Tibial nerve (tissue), 4 donors: ENCODE data around the gene BOD1L1. TPM values are rescaled to one million over a fixed set of nuclear protein-coding genes. Genes with fewer than 3 reads are reported as not detected.

Source experiments
- DNase-seq, 2 donors: peaks; one replicate each; pipeline ENCODE4 v3.0.0-alpha.2; 2019; ENCODE audit warnings: low spot score in 2 of 2
- H3K27ac ChIP-seq, 4 donors: fragments of 200-600 bp; sonication (generic) in 3 of 4; one replicate each; pipeline ENCODE4 v1.5.1; 2017 to 2019; ENCODE audit warnings: mild to moderate bottlenecking in 1 of 4
- H3K27me3 ChIP-seq, 2 donors: fragments of 200-600 bp; sonication (generic) in 1 of 2; one replicate each; pipeline versions ENCODE4 v1.5.1 to v1.6.0; 2017 to 2019
- H3K36me3 ChIP-seq, 3 donors: fragments of 200-600 bp; sonication (generic); one replicate each; pipeline ENCODE4 v1.5.1; 2018 to 2019
- H3K4me1 ChIP-seq, 4 donors: fragments of 200-600 bp; sonication (generic) in 3 of 4; one replicate each; pipeline ENCODE4 v1.5.1; 2017 to 2019
- H3K4me3 ChIP-seq, 4 donors: fragments of 200-600 bp; sonication (generic) in 3 of 4; one replicate each; pipeline ENCODE4 v1.5.1; 2017 to 2019; ENCODE audit warnings: mild to moderate bottlenecking in 1 of 4, moderate library complexity in 1 of 4
- H3K9me3 ChIP-seq, 4 donors: fragments of 200-600 bp; sonication (generic) in 3 of 4; one replicate each; pipeline ENCODE4 v1.5.1; 2017 to 2019
- EP300 ChIP-seq, 2 donors: sonication (generic); formaldehyde crosslinking; IDR thresholded peaks; one replicate each; pipeline ENCODE4 v1.6.1; 2017; ENCODE audit warnings: antibody characterized with exemption in 2 of 2, mild to moderate bottlenecking in 1 of 2
- POLR2A ChIP-seq, 2 donors: fragments of 450-650 bp; IDR thresholded peaks; one replicate each; pipeline ENCODE4 v1.6.1; 2017; ENCODE audit warnings: antibody characterized with exemption in 2 of 2, mild to moderate bottlenecking in 2 of 2, moderate library complexity in 2 of 2
- WGBS, 2 donors: methylation state at CpG; one replicate each; pipeline ENCODE4 v1.1.5; 2018; 5-methylcytosine and 5-hydroxymethylcytosine counted together
- total RNA-seq, 4 donors: library from RNA; depleted of rRNA; stranded (reverse); fragments of >200 nt; gene quantifications; one replicate each; pipeline ENCODE4 v1.1.0, GENCODE V29; 2016
- TF ChIP-seq, protein P1 (sequence below), 5 experiments: fragments of 200-600 bp in 3 of 5; fragments of 450-650 bp in 2 of 5; sonication (generic) in 3 of 5; IDR thresholded peaks; one replicate each; pipeline ENCODE4 v1.5.1; 2016 to 2019; ENCODE audit warnings: antibody characterized with exemption in 5 of 5, mild to moderate bottlenecking in 3 of 5, moderate library complexity in 2 of 5

BOD1L1 gene
- total RNA-seq, 4 donors from 2014 or later, result 41.5 to 53.8 (median 47.8) TPM

DNA sequence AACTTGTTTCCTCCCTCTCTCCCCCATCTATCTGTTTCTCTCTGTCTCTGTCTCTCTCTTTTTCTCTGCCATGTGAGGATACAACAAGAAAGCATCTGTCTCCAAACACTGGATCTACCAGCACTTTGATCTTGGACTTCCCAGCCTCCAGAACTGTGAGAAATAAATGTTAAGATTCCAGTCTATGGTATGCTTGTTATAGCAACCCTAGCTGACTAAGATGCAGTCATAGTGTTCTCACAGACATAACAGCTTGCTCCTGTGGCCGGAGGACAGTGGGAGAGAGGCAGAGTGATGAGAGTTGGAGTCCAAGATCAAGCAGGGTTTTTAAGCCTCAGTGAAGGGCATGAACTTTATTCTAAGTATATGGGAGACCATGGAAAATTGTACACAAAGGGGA is 74.4 kb downstream of the BOD1L1 start:
- Histone ChIP-seq H3K36me3 (no peaks in the 10 kb centered on the region), H3K27me3 (peaks cover 0 to 39% of the 10 kb centered on the region in 2 donors), H3K4me3 (no peak overlapping the region), H3K9me3 (peaks cover 0 to 18% (median 0%) of the 10 kb centered on the region in 4 donors), H3K4me1 (peaks cover 0 to 9% (median 3%) of the 10 kb centered on the region in 4 donors), H3K27ac (no peak overlapping the region)
- TF ChIP-seq EP300 (IDR thresholded peaks at IDR 0.05), result no peak
- TF ChIP-seq, protein P1, sequence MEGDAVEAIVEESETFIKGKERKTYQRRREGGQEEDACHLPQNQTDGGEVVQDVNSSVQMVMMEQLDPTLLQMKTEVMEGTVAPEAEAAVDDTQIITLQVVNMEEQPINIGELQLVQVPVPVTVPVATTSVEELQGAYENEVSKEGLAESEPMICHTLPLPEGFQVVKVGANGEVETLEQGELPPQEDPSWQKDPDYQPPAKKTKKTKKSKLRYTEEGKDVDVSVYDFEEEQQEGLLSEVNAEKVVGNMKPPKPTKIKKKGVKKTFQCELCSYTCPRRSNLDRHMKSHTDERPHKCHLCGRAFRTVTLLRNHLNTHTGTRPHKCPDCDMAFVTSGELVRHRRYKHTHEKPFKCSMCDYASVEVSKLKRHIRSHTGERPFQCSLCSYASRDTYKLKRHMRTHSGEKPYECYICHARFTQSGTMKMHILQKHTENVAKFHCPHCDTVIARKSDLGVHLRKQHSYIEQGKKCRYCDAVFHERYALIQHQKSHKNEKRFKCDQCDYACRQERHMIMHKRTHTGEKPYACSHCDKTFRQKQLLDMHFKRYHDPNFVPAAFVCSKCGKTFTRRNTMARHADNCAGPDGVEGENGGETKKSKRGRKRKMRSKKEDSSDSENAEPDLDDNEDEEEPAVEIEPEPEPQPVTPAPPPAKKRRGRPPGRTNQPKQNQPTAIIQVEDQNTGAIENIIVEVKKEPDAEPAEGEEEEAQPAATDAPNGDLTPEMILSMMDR (IDR thresholded peaks at IDR 0.05), result no peak
- no peak for TF ChIP-seq POLR2A (IDR thresholded peaks at IDR 0.05)
- WGBS, 2 donors, result 71 to 77% methylated on average over 1 of the region's 1 CpG
- no peak for DNase-seq

DNA sequence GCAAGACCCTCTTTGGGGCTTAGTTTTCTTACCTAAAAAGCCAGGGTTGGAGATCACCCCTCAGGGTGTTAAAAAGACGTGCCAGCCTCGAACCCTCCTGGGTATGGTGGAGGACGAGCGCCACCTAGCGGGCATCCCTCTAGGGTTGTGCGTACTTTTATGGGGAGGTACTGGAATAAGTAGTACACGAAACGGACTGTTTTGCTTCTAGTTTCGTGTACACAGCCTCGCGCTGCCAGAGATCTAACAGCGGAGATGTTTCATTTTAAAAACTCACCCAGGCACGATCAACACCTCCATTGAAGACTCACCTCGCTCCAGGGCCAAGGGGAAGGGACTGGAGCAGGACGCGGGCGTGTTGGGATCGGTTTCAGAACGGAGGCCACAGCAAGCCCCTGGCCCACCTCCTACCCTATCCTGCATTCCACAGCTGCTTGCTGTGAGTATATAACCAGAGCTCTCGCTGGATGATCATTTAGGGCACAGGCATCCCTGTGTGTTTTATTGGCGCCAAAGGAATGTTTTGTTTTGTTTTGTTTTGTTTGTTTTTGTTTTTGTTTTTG is 78.5 kb downstream of the BOD1L1 start:
- H3K36me3 ChIP-seq, result no peaks in the 10 kb centered on the region
- peak overlapping the region in 2 of 4 donors; percentile 22 to 26 for H3K4me3 ChIP-seq
- 1 to 4% methylated on average over 20 to 21 of the region's 21 CpGs for WGBS, 2 donors
- peaks cover 0 to 41% (median 23%) of the 10 kb centered on the region in 4 donors for H3K4me1 ChIP-seq
- no peak overlapping the region for H3K27ac ChIP-seq
- TF ChIP-seq, protein P1 (IDR thresholded peaks at IDR 0.05), result peak; percentile 69 to 88 (median 81)
- TF ChIP-seq EP300 (IDR thresholded peaks at IDR 0.05), result no peak
- TF ChIP-seq POLR2A (IDR thresholded peaks at IDR 0.05), result no peak
- peaks cover 9 to 72% of the 10 kb centered on the region in 2 donors for H3K27me3 ChIP-seq
- peaks cover 0 to 18% (median 0%) of the 10 kb centered on the region in 4 donors for H3K9me3 ChIP-seq
- peak; percentile 79 to 90 for DNase-seq

DNA sequence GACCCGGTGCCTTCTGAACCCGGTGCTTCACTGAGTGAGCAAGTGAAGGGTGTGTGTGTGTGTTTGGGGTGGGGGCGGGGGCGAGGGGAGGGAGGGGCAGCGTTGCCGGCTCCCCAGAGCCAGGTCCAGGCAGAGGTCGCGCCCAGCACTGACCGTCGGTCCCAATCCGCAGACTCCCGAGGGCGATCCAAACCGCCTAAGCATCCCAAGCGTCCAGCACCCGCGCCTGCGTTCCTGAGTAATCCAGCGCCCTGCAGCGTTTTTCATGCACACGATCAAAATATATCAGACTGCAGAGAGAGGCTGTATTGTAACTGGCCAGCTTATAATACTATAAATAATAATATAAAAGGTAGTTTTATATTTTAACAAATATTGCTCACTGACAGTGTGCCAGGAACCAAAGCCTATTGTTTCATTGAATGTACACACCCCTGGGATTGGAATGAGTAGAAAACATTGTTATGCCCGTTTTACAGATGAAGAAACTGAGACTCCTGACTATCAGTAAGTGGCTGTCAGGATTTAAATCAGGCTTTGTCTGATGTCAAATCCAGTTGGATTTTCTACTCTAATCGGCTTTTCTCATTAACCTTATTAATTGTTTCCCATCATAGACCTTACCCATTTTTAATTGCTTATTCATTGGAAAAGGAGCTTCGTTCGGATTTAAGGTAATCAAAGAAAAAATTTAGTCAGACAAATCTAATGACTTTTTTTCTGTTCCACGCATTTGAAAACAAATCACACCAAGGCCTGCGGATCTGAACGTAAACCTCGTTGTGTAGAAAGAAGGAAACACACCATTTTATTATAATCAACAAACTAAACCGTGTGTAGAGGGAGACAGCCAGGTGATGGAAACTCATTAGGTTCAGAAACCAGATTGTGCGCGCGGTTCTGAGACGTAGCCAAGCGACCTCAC is 79.2 kb downstream of the BOD1L1 start:
- no peak for DNase-seq
- Histone ChIP-seq H3K4me3 (peak overlapping the region in 2 of 4 donors; percentile 36 to 37), H3K4me1 (peaks cover 0 to 48% (median 25%) of the 10 kb centered on the region in 4 donors), H3K27me3 (peaks cover 9 to 79% of the 10 kb centered on the region in 2 donors), H3K36me3 (no peaks in the 10 kb centered on the region), H3K9me3 (peaks cover 0 to 18% (median 0%) of the 10 kb centered on the region in 4 donors), H3K27ac (no peak overlapping the region)
- 10 to 14% methylated on average over 31 to 34 of the region's 35 CpGs for WGBS, 2 donors
- TF ChIP-seq, protein P1 (IDR thresholded peaks at IDR 0.05), result no peak
- TF ChIP-seq EP300 (IDR thresholded peaks at IDR 0.05) (no peak), POLR2A (IDR thresholded peaks at IDR 0.05) (no peak)

DNA sequence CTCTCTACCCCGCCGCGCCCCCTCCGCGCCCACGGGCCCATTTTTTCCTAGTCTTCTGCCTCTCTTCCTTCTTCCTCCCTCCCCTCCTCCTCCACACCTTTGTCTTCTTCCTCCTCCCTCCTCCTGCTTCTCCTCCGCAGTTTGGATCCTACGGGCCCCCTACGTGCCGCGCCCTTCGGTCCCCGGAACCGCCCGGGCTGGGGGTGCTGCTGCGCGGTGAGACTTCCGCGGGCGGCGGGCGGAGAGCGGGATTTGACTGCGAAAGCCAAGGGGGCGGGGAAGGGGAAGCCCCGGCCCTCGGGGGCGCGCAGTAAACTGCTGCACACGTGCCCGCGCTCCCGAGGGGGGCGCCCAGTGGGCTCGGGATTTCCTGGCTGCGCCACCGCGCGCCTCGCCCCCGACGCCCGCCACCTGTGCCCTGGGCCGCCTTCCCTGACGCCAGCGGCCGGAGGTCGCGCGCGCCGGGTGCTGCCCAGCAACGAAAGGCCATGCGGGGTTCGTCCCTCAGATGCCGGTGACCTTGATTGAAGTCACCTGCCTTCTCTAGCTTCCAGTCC is 80.0 kb downstream of the BOD1L1 start:
- H3K27ac ChIP-seq, result no peak overlapping the region
- peaks cover 9 to 87% of the 10 kb centered on the region in 2 donors for H3K27me3 ChIP-seq
- peaks cover 0 to 17% (median 0%) of the 10 kb centered on the region in 4 donors for H3K9me3 ChIP-seq
- H3K4me3 ChIP-seq, result peak overlapping the region in 2 of 4 donors; percentile 36 to 37
- H3K36me3 ChIP-seq, result no peaks in the 10 kb centered on the region
- WGBS, 2 donors, result 3 to 5% methylated on average over 30 to 42 of the region's 56 CpGs
- H3K4me1 ChIP-seq, result peaks cover 0 to 54% (median 25%) of the 10 kb centered on the region in 4 donors
- TF ChIP-seq, protein P1 (IDR thresholded peaks at IDR 0.05), result no peak
- TF ChIP-seq POLR2A (IDR thresholded peaks at IDR 0.05), result no peak
- TF ChIP-seq EP300 (IDR thresholded peaks at IDR 0.05), result no peak
- no peak for DNase-seq
